CD4-positive, alpha-beta T cell treated with Interleukin-17A for 1 hour (primary cell): ENCODE measurements around the gene SLC6A3.

Experiments
- DNase-seq: peaks from one replicate; pipeline ENCODE4 v3.0.0-alpha.2; 2020

The SLC6A3 gene

GRCh38 chr5:1344975-1345838, 100.0 kb downstream of the SLC6A3 start, which contains the start of gene CLPTM1L:
CLPTM1L (minus strand) TSS chr5:1345099; CDS start chr5:1344841, 258 bp downstream.
- peak; percentile 88 for DNase-seq

- DNase-seq, result no peak
These were observed 101.0 kb downstream of the SLC6A3 start for GRCh38 chr5:1343931-1344901.

DNA sequence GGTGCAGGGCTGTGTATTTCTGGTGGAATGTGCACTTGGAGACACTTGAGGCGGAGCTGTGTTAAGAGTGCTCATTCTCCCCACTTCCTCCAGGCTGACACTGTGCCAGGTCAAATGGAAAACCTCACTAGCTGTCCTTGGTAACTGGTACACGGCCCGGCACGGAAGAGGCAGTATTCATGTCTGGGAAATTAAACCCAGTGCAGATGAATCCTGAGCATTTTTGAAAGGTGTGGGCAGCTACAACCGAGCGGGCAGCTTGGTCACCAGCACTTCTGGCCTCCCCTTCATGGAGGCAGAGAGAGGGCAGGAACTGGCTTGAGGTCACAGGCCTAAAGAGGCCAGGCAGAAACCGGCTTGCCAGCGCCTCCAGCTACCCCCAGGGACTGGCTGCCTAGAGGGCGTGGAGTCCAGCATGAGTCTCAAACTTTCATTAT, 101.9 kb downstream of the SLC6A3 start:
- DNase-seq, result no peak
